NCI-H2081 treated with DMSO at 0.1 percent for 48 hours (cell line): Measurements from ENCODE around the gene BCL11B.

Source experiments
- DNase-seq: peaks from one replicate; lab custom pipeline; 2025; lab: John Stamatoyannopoulos, UW

Gene BCL11B

GRCh38 chr14:99286761-99287160, 14.8 kb upstream of the BCL11B start:
- DNase-seq: no peak

- DNase-seq: no peak
Observed at GRCh38 chr14:99284254-99285004, 12.4 kb upstream of the BCL11B start.

- DNase-seq: no peak
Observed at GRCh38 chr14:99282261-99283050, 10.5 kb upstream of the BCL11B start.

DNA sequence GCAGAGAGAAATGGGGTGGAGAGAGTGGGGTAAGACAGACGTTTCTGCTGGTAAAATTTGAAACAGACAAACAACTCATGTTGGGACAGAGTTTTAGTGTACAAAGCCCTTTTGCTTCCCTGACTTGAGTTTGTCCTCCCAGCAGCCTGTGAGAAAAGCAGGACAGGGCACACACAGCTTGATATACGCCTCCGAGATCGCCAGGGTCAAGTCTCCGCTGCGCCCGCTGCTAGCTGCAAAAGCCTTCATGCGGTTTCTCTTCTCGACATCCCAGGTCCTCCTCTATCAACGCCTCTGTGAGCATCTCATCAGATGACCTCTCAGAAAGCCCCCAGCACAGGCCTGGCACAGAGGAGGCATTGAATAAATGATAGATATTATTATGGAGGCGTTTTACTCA, 9.4 kb upstream of the BCL11B start:
- no peak for DNase-seq

DNA sequence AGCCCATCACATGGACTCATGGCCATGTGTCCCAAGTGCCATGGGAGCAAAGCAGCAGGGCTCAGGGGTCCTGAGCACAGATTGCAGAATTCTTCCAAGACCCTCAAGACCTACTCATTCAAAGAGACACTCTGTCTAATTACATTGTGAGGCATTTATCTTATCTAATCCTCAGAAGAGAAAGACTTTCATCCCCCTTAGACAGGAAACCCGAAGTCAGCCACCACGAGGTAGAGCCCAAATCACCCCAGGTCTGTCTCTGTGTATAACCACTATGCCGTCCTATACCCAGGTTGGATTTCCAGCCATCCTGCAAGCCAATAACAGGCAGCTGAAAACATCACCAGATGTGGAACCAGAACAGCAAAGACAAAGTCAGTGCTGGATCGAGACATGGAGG, 8.9 kb upstream of the BCL11B start:
- no peak for DNase-seq

DNA sequence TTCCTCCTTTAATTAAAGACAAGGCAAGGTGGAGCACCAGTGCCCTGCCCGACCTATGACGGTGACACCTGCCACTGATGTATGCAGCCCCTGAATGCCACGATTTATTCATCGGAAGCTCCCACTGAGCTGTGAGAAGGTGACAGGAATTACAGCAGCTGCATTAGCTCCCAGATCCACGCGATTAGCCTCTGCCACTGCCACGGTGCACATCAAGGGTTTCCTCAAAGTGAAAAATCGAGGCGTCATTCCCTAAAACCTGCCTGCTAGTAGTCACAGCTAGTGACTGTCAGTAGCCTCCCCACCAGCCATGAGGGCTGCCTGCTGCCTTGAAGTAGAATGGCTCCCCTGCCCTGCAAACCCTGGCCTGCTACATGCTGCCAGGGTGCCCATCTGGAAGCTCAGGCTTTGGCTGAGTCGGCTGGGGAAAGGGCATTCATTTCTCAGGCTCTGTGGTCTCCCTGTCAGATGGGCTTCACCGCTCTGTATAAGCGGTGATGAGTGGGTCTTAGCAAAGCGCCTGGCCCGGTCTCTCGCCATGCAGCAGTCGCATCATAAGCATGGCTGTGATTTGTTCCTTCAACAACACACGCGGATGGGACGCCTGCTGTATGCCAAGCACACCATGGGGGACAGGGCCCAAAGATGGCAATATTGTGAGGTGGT, 8.2 kb upstream of the BCL11B start:
- DNase-seq: no peak

DNA sequence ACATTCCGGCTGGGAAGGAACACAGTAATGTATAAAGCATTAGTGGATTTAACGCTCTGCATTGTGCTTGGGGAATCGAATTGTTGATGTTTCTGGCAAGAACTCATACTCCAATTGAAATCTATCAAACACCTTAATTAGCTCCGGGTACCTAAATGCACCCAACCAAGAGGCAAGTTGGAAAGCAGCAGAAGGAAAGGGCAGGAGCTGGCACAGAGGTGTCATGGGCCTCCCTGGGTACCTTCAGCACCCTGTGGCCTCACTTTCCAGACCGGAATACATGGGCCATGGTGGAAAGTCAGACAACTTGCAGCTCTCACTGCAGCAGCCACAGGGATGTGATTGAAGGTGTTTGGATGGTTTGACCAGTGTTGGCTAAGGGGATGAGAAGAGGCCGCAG, 6.8 kb upstream of the BCL11B start:
- DNase-seq: no peak

DNA sequence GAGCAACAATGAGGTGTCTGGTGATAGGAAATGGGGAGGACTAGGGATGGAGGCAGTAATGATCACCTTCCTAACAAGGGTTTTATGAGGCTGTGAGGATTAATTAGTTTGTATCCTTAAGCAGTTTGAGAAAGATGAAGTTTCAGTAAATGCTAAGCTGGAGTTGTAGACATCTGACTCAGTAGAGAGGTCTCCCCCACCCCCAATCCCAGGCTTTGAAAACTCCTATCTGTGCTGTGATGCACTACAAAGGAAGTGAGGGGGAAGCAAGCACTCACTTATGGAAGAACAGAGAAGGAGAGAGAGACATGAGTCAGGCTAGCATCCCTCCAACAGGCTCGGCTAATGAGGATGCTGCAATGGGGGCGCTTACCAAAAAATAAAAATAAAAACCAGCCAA, 5.5 kb upstream of the BCL11B start:
- DNase-seq: no peak

- no peak for DNase-seq
Observed at GRCh38 chr14:99276482-99276881, 4.5 kb upstream of the BCL11B start.

DNA sequence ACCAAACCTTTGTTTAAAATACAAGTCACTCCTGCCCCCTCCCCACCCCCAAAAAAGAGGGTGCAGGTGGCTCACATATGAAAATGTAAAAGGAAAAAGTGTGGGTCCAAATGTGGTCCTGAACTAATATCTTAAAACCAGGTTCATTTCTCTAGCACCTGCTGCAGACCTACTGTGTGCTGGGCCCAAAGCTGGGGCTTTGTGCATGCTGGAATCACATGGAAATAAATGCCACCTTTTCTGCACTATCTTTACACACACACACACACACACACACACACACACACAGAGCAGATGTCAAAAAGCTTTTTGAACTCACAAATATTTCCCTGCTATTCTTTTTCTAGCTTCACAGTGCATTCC, 3.2 kb upstream of the BCL11B start:
- no peak for DNase-seq

- DNase-seq: no peak
Observed at GRCh38 chr14:99274346-99275221, 2.6 kb upstream of the BCL11B start.

GRCh38 chr14:99273766-99274345, 1.9 kb upstream of the BCL11B start:
- DNase-seq: no peak

DNA sequence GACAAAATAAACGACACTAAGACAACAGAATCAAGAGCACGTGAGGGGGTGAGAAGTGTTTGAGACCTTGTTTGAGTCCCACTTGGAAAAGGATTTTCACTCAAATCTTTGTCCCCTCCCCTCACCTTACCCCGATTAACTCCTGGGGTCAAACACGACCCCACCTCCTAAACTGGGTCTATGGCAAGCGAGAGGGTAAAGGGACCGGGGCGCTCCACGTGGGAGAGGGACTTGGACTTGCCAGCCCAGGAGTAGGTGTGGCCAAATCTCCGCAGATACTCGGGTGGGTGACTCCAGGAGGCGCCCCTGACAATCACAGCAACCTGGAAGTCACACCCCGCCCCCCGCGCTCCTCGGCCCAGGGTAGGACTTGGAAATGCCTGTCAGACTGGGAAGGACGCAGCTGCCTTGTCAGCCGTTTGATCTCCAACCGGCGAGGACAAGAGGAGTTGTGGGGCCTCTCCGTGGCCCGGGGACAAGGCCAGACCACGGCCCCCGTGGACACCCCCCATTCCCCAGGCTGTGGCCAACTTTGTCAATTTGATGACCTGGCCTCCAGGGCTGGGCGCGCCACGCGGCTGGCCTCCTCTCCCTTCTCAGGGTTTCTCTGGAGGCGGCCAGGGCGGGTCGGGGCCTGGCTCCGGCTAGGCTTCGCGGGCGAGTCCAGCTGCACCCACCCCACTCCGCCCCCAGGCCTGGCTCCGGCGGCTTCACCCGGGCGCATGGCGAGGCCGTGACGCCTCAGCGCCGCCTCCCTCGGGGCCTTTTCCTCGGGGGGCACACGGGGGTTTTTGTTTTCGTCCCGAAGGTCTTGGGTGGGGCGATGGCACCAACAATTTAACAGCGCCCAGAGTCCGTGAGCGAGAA, 1.1 kb upstream of the BCL11B start:
- DNase-seq: no peak

GRCh38 chr14:99272632-99272898, 568 bp upstream of the BCL11B start:
- DNase-seq: no peak

DNA sequence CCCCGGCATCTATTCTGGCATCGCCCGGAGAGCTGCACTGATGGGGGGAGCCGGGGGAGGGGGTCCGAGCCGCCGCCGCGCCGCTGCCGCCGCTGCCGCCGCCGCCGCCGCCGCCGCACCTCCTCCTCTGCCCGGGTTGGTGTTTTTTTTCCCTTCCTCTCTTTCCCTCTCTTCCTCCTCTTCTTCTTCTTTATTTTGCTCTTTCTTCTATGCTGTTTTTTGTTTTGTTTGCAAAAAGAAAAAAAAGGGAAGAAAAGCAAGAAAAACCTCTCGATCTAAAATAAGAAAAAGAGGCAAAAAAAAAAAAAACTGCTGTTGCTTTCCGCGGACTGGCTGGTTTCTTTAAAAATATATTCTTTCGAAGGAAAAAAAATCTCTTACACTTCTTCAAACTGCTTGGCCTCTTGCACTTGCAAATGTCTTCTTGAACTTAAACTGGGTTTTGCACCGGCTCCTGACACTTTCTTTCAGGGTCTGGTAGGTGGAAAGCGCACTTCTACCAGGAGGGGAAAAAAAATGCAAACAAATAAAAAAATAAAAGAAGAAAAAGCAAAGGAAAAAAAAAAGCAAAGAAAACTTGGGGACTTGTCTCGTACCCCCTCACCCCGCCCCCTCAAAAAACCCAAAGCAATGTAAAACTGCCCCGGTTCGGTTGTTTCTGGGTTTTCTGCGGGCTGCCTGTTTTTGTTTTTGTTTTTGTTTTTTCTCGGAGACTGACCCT, 616 bp downstream of the BCL11B start:
- DNase-seq: no peak

GRCh38 chr14:99270458-99271220, 1.4 kb downstream of the BCL11B start:
- DNase-seq: no peak

GRCh38 chr14:99268810-99269707, 2.9 kb downstream of the BCL11B start:
- DNase-seq: no peak
